ENCODE results near the gene LDB3. TPM values are rescaled to one million over a fixed set of nuclear protein-coding genes. Genes with fewer than 3 reads are reported as not detected.

Gene LDB3
- total RNA-seq, 2 donors from 2014 or later = 0.14 to 0.16 TPM

- ATAC-seq (replicated peaks in 1 of 2) (no peak), DNase-seq (no peak)
- Mint-ChIP-seq H3K9me3 (no peaks in the 10 kb centered on the region), H3K4me3 (no peak overlapping the region), H3K36me3 (ENCODE audit: insufficient read depth in 2 of 2) (no peaks in the 10 kb centered on the region), H3K27me3 (ENCODE audit: low read depth) (no peaks in the 10 kb centered on the region), H3K27ac (no peak overlapping the region), H3K4me1 (ENCODE audit: low read depth) (no peaks in the 10 kb centered on the region)
Measured at GRCh38 chr10:86690231-86690630, 21.9 kb downstream of the LDB3 start.

- Mint-ChIP-seq H3K4me3 (no peak overlapping the region), H3K36me3 (ENCODE audit: insufficient read depth in 2 of 2) (no peaks in the 10 kb centered on the region), H3K27ac (no peak overlapping the region), H3K9me3 (no peaks in the 10 kb centered on the region), H3K27me3 (ENCODE audit: low read depth) (no peaks in the 10 kb centered on the region), H3K4me1 (ENCODE audit: low read depth) (no peaks in the 10 kb centered on the region)
- DNase-seq = no peak
- ATAC-seq (replicated peaks in 1 of 2) = no peak
Measured at GRCh38 chr10:86690657-86691084, 22.4 kb downstream of the LDB3 start.

GRCh38 chr10:86691333-86692022, 23.2 kb downstream of the LDB3 start:
- DNase-seq (no peak), ATAC-seq (replicated peaks in 1 of 2) (no peak)
- H3K36me3 Mint-ChIP-seq (ENCODE audit: insufficient read depth in 2 of 2) = no peaks in the 10 kb centered on the region
- H3K9me3 Mint-ChIP-seq = no peaks in the 10 kb centered on the region
- H3K4me3 Mint-ChIP-seq = no peak overlapping the region
- no peak overlapping the region for H3K27ac Mint-ChIP-seq
- H3K27me3 Mint-ChIP-seq (ENCODE audit: low read depth) = no peaks in the 10 kb centered on the region
- no peaks in the 10 kb centered on the region for H3K4me1 Mint-ChIP-seq (ENCODE audit: low read depth)

- DNase-seq (no peak), ATAC-seq (replicated peaks in 1 of 2) (no peak)
- no peak overlapping the region for H3K4me3 Mint-ChIP-seq
- no peaks in the 10 kb centered on the region for H3K9me3 Mint-ChIP-seq
- no peaks in the 10 kb centered on the region for H3K27me3 Mint-ChIP-seq (ENCODE audit: low read depth)
- H3K27ac Mint-ChIP-seq = no peak overlapping the region
- no peaks in the 10 kb centered on the region for H3K4me1 Mint-ChIP-seq (ENCODE audit: low read depth)
- H3K36me3 Mint-ChIP-seq (ENCODE audit: insufficient read depth in 2 of 2) = no peaks in the 10 kb centered on the region
Measured at GRCh38 chr10:86692023-86692514, 23.8 kb downstream of the LDB3 start.

GRCh38 chr10:86692664-86693063, 24.4 kb downstream of the LDB3 start:
- ATAC-seq (replicated peaks in 1 of 2) = no peak

GRCh38 chr10:86693275-86693674, 25.0 kb downstream of the LDB3 start:
- no peak overlapping the region for H3K4me3 Mint-ChIP-seq
- ATAC-seq (replicated peaks in 1 of 2) (no peak), DNase-seq (no peak)
- no peaks in the 10 kb centered on the region for H3K9me3 Mint-ChIP-seq
- no peaks in the 10 kb centered on the region for H3K27me3 Mint-ChIP-seq (ENCODE audit: low read depth)
- H3K36me3 Mint-ChIP-seq (ENCODE audit: insufficient read depth in 2 of 2) = no peaks in the 10 kb centered on the region
- H3K27ac Mint-ChIP-seq = no peak overlapping the region
- no peaks in the 10 kb centered on the region for H3K4me1 Mint-ChIP-seq (ENCODE audit: low read depth)

More at GRCh38 chr10:86692664-86693063, 24.4 kb downstream of the LDB3 start:
- Mint-ChIP-seq H3K9me3 (no peaks in the 10 kb centered on the region), H3K4me1 (ENCODE audit: low read depth) (no peaks in the 10 kb centered on the region), H3K27me3 (ENCODE audit: low read depth) (no peaks in the 10 kb centered on the region), H3K4me3 (no peak overlapping the region), H3K36me3 (ENCODE audit: insufficient read depth in 2 of 2) (no peaks in the 10 kb centered on the region), H3K27ac (no peak overlapping the region)
- DNase-seq = no peak

GRCh38 chr10:86693721-86694369, 25.5 kb downstream of the LDB3 start:
- Mint-ChIP-seq H3K27me3 (ENCODE audit: low read depth) (no peaks in the 10 kb centered on the region), H3K36me3 (ENCODE audit: insufficient read depth in 2 of 2) (no peaks in the 10 kb centered on the region), H3K9me3 (no peaks in the 10 kb centered on the region), H3K4me1 (ENCODE audit: low read depth) (no peaks in the 10 kb centered on the region), H3K4me3 (no peak overlapping the region), H3K27ac (no peak overlapping the region)
- peak; percentile 36 to 45 for DNase-seq
- ATAC-seq (replicated peaks in 1 of 2) = peak; percentile 40 to 62

- H3K27me3 Mint-ChIP-seq (ENCODE audit: low read depth) = no peaks in the 10 kb centered on the region
- no peak for ATAC-seq (replicated peaks in 1 of 2)
- no peaks in the 10 kb centered on the region for H3K36me3 Mint-ChIP-seq (ENCODE audit: insufficient read depth in 2 of 2)
- DNase-seq = no peak
- H3K4me3 Mint-ChIP-seq = no peak overlapping the region
- no peaks in the 10 kb centered on the region for H3K9me3 Mint-ChIP-seq
- no peak overlapping the region for H3K27ac Mint-ChIP-seq
- no peaks in the 10 kb centered on the region for H3K4me1 Mint-ChIP-seq (ENCODE audit: low read depth)
Measured at GRCh38 chr10:86698207-86698940, 30.1 kb downstream of the LDB3 start.

GRCh38 chr10:86699125-86699524, 30.8 kb downstream of the LDB3 start:
- Mint-ChIP-seq H3K27ac (no peak overlapping the region), H3K4me1 (ENCODE audit: low read depth) (no peaks in the 10 kb centered on the region), H3K4me3 (no peak overlapping the region), H3K27me3 (ENCODE audit: low read depth) (no peaks in the 10 kb centered on the region), H3K36me3 (ENCODE audit: insufficient read depth in 2 of 2) (no peaks in the 10 kb centered on the region), H3K9me3 (no peaks in the 10 kb centered on the region)
- DNase-seq (no peak), ATAC-seq (replicated peaks in 1 of 2) (no peak)

GRCh38 chr10:86699541-86699940, 31.2 kb downstream of the LDB3 start:
- H3K27ac Mint-ChIP-seq = no peak overlapping the region
- no peaks in the 10 kb centered on the region for H3K9me3 Mint-ChIP-seq
- no peak overlapping the region for H3K4me3 Mint-ChIP-seq
- DNase-seq (no peak), ATAC-seq (replicated peaks in 1 of 2) (no peak)
- H3K27me3 Mint-ChIP-seq (ENCODE audit: low read depth) = no peaks in the 10 kb centered on the region
- no peaks in the 10 kb centered on the region for H3K4me1 Mint-ChIP-seq (ENCODE audit: low read depth)
- no peaks in the 10 kb centered on the region for H3K36me3 Mint-ChIP-seq (ENCODE audit: insufficient read depth in 2 of 2)

GRCh38 chr10:86699991-86700840, 31.9 kb downstream of the LDB3 start:
- DNase-seq (no peak), ATAC-seq (replicated peaks in 1 of 2) (no peak)
- Mint-ChIP-seq H3K27me3 (ENCODE audit: low read depth) (no peaks in the 10 kb centered on the region), H3K27ac (no peak overlapping the region), H3K4me1 (ENCODE audit: low read depth) (no peaks in the 10 kb centered on the region), H3K4me3 (no peak overlapping the region), H3K36me3 (ENCODE audit: insufficient read depth in 2 of 2) (no peaks in the 10 kb centered on the region), H3K9me3 (no peaks in the 10 kb centered on the region)

- Mint-ChIP-seq H3K27me3 (ENCODE audit: low read depth) (no peaks in the 10 kb centered on the region), H3K27ac (no peak overlapping the region), H3K36me3 (ENCODE audit: insufficient read depth in 2 of 2) (no peaks in the 10 kb centered on the region), H3K9me3 (no peaks in the 10 kb centered on the region), H3K4me3 (no peak overlapping the region), H3K4me1 (ENCODE audit: low read depth) (no peaks in the 10 kb centered on the region)
- ATAC-seq (replicated peaks in 1 of 2) (no peak), DNase-seq (no peak)
Measured at GRCh38 chr10:86700851-86701617, 32.7 kb downstream of the LDB3 start.

All from activated T-cell treated with anti-CD3 and anti-CD28 coated beads, Interleukin-2, amount 50 U/mL, for 72 hours (primary cell).